ENCODE data around the gene IQSEC2. TPM values are rescaled to one million over a fixed set of nuclear protein-coding genes. Genes with fewer than 3 reads are reported as not detected.

The IQSEC2 gene
- total RNA-seq, 1 experiment from 2014 or later: 48.2 TPM

DNA sequence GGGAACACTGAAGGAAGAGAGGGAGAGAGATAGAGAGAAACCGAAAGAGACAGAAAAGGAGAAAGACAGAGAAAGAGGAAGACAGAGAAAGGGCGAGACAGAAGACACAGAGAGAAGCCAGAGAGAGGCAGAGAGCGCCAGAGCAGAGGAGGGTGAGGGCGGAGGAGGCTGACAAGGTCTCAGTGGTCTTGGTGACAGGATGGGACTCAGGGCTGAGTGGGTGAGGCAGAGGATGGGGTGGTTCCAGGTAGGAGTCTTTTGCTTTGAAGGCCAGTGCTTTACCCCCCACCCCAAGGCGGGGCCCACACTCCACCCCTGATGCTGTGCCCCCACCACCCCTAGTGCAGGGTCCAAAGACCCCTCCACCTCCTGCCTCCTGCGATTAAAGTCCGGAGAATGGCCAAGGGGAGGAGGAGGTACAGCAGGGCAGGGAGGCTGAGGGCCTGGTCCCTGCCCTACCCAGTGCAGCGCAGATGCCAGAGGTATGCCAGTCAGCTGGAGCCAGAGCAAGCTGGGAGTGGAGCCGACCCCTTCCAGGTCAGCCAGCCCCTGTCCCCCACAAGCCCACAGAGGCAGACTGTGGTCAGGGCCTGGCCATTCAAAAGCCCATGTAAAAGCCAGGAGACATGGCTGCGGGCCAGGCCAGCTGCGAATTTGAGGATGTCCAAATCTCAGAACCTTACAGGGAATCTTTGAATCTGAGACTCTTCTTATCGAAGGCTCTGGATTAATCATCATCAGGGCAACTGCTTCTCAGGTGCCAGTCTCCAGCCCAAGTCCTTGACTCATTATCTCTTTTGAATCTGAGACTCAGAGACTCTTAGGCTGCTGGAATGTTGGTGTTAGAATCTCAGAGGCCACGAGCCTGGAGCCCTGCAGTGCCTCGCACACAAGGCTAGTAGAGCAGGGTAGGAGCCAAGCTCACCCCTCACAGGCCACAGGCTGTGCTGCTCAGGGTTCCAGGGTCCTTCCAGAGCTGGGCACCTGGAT is 758 bp downstream of the IQSEC2 start:
- no peaks in the 10 kb centered on the region for H3K9me3 Mint-ChIP-seq
- TF ChIP-seq ETV6 (CRISPR knock-in tag; IDR thresholded peaks at IDR 0.05): no peak
- H3K27me3 Mint-ChIP-seq (ENCODE audit: low read depth): no peaks in the 10 kb centered on the region
- peaks cover 23% of the 10 kb centered on the region for H3K4me1 Mint-ChIP-seq
- H3K4me3 Mint-ChIP-seq: no peak overlapping the region
- DNase-seq (ENCODE audit: low spot score): no peak
- no peak; the same call in 1 of the 2 replicates for ATAC-seq
- H3K27ac Mint-ChIP-seq: peak overlapping the region; percentile 17; the same call in 1 of the 2 replicates
- ChIA-PET POLR2A (interaction anchor here (1.0 kb wide), 1 partner anchor 55 kb away, joined by 3 read pairs; the partner anchor contains the start of gene KDM5C), CTCF (interaction anchor here (0.9 to 5.4 kb wide), 7 partner anchors 14 to 201 kb away, joined by 3 to 40 read pairs (median 9); no protein-coding TSS in a partner anchor)
- no peaks in the 10 kb centered on the region for H3K36me3 Mint-ChIP-seq

DNA sequence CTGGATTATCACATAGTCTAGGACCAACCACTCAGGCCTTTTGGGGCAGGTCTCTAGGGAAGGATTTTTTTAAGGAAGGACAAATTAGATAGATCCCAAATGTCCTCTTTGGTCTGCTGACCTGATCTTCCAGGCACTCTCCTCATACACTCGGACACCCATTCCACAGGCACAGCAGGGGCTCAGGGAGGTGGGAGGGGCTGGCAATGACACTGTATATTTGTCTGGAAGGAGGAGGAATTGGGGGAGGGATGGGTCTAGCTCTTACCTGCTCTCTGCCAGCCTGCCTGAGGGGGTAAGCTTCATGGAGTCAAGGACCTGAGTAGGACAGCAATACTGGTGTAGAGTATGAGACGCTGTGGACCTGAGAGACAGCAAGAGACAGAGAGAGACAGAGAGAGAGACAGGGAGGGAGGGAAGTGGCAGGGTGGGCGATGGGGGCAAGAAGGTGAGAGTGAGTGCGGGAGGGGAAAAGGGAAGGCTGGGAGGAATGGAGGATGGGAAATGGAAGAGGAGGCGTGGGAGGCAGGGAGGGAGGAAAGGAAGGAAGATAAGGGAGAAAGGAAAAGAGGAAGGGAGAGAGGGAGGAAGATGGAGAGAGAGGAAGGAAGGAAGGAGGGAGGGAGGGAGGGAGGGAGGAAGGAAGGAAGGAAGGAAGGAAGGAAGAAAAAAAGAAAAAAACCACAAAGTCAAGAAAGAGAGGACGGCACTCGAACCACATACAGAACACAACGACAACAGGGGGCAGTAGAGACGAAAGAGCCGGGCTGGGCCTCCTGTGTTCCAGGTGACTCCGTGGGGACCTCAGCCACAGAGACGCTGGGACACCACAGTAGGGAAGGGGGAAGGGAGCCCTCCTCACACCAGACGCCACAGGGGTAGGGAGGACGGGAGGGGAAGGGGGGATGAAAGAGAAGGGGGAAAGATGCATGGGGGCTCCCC is 1.8 kb downstream of the IQSEC2 start:
- Mint-ChIP-seq H3K27me3 (ENCODE audit: low read depth) (no peaks in the 10 kb centered on the region), H3K4me1 (peaks cover 16% of the 10 kb centered on the region), H3K4me3 (no peak overlapping the region), H3K9me3 (no peaks in the 10 kb centered on the region), H3K36me3 (no peaks in the 10 kb centered on the region), H3K27ac (no peak overlapping the region)
- DNase-seq (ENCODE audit: low spot score): no peak
- POLR2A ChIA-PET: interaction anchor here (0.7 kb wide), 1 partner anchor 22 kb away, joined by 3 read pairs; no protein-coding TSS in a partner anchor
- no peak for TF ChIP-seq CBFB (CRISPR knock-in tag; IDR thresholded peaks at IDR 0.05; ENCODE audit: low read depth)
- TF ChIP-seq, protein P1, sequence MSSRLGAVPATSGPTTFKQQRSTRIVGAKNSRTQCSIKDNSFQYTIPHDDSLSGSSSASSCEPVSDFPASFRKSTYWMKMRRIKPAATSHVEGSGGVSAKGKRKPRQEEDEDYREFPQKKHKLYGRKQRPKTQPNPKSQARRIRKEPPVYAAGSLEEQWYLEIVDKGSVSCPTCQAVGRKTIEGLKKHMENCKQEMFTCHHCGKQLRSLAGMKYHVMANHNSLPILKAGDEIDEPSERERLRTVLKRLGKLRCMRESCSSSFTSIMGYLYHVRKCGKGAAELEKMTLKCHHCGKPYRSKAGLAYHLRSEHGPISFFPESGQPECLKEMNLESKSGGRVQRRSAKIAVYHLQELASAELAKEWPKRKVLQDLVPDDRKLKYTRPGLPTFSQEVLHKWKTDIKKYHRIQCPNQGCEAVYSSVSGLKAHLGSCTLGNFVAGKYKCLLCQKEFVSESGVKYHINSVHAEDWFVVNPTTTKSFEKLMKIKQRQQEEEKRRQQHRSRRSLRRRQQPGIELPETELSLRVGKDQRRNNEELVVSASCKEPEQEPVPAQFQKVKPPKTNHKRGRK (CRISPR knock-in tag; IDR thresholded peaks at IDR 0.05; ENCODE audit: borderline replicate concordance): 0 out of 2 replicates have a peak, but pooled peaks have one; percentile 27
- no peak for ATAC-seq
- CTCF ChIA-PET: interaction anchor here (0.6 to 3.0 kb wide), 4 partner anchors 15 to 157 kb away, joined by 3 to 8 read pairs (median 4); no protein-coding TSS in a partner anchor

DNA sequence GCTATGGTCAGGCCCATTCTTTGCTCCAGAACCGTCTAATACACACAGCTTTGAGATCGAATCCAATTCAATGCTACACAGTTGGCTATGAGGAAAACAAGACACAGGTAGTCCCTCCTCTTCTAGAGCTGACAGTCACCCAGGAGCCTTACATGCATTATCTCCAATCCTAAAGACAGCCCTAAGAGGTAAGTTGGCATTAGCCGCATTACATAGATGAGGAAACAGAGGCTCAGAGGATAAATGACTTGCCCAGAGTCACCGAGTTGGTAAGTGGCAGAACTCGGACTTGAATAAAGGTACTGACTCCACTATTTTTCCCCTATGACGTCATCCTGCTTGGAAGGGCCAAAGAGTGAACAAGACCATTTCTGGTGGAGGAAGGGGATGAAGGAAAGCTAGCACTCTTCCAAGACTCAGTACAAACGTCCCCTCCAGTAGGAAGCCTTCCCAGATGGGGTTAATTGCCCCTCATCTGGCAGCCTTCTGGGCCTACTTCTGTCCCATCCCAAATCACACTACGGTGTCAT is 8.5 kb downstream of the IQSEC2 start:
- Mint-ChIP-seq H3K27me3 (ENCODE audit: low read depth) (no peaks in the 10 kb centered on the region), H3K36me3 (no peaks in the 10 kb centered on the region), H3K4me1 (no peaks in the 10 kb centered on the region), H3K27ac (no peak overlapping the region), H3K4me3 (no peak overlapping the region), H3K9me3 (no peaks in the 10 kb centered on the region)
- no peak for DNase-seq (ENCODE audit: low spot score)
- TF ChIP-seq RORB (CRISPR knock-in tag; IDR thresholded peaks at IDR 0.05): no peak
- no peak for TF ChIP-seq ELF4 (CRISPR knock-in tag; IDR thresholded peaks at IDR 0.05; ENCODE audit: low read depth)
- TF ChIP-seq, protein P2, sequence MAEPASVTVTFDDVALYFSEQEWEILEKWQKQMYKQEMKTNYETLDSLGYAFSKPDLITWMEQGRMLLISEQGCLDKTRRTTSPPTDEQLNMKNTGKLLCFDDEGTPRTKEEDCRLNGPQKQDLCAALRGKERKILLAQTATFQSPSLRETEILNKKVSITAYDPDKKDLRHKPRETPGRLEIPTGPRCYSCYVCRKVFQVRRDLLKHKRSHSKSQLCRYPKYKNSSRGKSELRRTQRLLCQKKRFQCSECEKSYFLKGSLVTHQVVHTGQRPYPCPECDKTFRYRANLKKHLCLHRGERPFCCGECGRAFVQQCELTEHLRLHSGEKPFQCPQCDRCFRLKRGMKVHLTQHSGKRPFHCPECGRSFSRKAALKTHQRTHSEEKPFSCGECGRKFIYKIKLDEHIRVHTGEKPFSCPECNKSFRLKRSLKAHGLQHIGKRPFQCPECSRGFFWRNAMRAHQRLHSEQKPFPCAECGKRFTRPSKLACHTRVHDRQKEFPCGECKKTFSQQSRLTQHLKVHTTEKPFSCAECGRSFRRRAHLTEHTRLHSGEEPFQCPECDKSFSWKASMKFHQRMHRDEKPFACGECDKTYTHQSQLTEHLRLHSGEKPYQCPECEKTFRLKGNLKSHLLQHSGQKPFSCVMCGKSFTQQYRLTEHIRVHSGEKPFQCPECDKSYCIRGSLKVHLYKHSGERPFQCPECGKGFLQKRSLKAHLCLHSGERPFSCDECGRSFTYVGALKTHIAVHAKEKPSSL (CRISPR knock-in tag; conservative IDR thresholded peaks at IDR 0.05): no peak
- TF ChIP-seq, protein P3, sequence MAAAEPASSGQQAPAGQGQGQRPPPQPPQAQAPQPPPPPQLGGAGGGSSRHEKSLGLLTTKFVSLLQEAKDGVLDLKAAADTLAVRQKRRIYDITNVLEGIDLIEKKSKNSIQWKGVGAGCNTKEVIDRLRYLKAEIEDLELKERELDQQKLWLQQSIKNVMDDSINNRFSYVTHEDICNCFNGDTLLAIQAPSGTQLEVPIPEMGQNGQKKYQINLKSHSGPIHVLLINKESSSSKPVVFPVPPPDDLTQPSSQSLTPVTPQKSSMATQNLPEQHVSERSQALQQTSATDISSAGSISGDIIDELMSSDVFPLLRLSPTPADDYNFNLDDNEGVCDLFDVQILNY (CRISPR knock-in tag; IDR thresholded peaks at IDR 0.05): no peak
- TF ChIP-seq CREM (CRISPR knock-in tag; IDR thresholded peaks at IDR 0.05): no peak
- TF ChIP-seq GTF2I (CRISPR knock-in tag; conservative IDR thresholded peaks at IDR 0.05): no peak
- TF ChIP-seq RELA (CRISPR knock-in tag; IDR thresholded peaks at IDR 0.05; ENCODE audit: borderline replicate concordance): no peak
- TF ChIP-seq, protein P4, sequence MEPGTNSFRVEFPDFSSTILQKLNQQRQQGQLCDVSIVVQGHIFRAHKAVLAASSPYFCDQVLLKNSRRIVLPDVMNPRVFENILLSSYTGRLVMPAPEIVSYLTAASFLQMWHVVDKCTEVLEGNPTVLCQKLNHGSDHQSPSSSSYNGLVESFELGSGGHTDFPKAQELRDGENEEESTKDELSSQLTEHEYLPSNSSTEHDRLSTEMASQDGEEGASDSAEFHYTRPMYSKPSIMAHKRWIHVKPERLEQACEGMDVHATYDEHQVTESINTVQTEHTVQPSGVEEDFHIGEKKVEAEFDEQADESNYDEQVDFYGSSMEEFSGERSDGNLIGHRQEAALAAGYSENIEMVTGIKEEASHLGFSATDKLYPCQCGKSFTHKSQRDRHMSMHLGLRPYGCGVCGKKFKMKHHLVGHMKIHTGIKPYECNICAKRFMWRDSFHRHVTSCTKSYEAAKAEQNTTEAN (CRISPR knock-in tag; IDR thresholded peaks at IDR 0.05): no peak
- no peak for TF ChIP-seq NFATC4 (CRISPR knock-in tag; IDR thresholded peaks at IDR 0.05)
- no peak for TF ChIP-seq NR1H2 (CRISPR knock-in tag; IDR thresholded peaks at IDR 0.05)
- no peak for TF ChIP-seq TP53 (CRISPR knock-in tag; IDR thresholded peaks at IDR 0.05)
- TF ChIP-seq, protein P5, sequence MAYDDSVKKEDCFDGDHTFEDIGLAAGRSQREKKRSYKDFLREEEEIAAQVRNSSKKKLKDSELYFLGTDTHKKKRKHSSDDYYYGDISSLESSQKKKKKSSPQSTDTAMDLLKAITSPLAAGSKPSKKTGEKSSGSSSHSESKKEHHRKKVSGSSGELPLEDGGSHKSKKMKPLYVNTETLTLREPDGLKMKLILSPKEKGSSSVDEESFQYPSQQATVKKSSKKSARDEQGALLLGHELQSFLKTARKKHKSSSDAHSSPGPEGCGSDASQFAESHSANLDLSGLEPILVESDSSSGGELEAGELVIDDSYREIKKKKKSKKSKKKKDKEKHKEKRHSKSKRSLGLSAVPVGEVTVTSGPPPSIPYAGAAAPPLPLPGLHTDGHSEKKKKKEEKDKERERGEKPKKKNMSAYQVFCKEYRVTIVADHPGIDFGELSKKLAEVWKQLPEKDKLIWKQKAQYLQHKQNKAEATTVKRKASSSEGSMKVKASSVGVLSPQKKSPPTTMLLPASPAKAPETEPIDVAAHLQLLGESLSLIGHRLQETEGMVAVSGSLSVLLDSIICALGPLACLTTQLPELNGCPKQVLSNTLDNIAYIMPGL (CRISPR knock-in tag; IDR thresholded peaks at IDR 0.05): no peak
- ChIA-PET POLR2A (no interaction called here), CTCF (interaction anchor here (0.6 to 0.7 kb wide), 2 partner anchors 173 to 1579 kb away, joined by 3 read pairs; no protein-coding TSS in a partner anchor)
- no peak for ATAC-seq
